Fibroblast of lung (primary cell): Measurements from ENCODE around the gene WWOX.

Source experiments
- EZH2 ChIP-seq: IDR thresholded peaks from 2 replicates; pipeline ENCODE4 v1.5.1; 2012; ENCODE audit warnings: low read length, control low read depth, mild to moderate bottlenecking; ENCODE audit errors: missing control alignments
- TF ChIP-seq, protein P1 (sequence below), 2 donors: IDR thresholded peaks in 1 of 2; conservative IDR thresholded peaks in 1 of 2; 1 replicate in 1 of 2; 2 replicates in 1 of 2; pipeline ENCODE4 v1.5.1; 2011 to 2012; ENCODE audit warnings: low read length in 2 of 2, control low read depth in 1 of 2, inconsistent platforms in 1 of 2, low read depth in 1 of 2, mild to moderate bottlenecking in 1 of 2

DNA sequence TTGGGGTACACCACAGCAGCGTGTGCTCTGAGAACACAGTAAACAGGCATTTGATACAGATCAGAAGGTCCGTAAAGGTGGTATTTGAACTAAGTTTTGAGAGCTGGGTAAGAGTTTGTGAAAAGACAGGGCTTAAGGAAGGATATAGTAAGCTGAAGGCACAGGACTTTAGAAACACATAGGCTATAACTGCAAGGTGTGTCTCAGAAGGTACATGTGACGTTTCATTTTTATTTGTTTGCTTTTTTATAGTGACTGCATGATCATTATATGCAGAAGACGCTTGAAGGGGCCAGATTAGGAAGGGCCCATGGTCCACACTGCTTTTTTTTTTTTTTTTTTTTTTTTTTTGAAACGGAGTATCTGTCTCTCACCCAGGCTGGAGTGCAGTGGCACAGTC is 644.6 kb downstream of the WWOX start:
- TF ChIP-seq, protein P1, sequence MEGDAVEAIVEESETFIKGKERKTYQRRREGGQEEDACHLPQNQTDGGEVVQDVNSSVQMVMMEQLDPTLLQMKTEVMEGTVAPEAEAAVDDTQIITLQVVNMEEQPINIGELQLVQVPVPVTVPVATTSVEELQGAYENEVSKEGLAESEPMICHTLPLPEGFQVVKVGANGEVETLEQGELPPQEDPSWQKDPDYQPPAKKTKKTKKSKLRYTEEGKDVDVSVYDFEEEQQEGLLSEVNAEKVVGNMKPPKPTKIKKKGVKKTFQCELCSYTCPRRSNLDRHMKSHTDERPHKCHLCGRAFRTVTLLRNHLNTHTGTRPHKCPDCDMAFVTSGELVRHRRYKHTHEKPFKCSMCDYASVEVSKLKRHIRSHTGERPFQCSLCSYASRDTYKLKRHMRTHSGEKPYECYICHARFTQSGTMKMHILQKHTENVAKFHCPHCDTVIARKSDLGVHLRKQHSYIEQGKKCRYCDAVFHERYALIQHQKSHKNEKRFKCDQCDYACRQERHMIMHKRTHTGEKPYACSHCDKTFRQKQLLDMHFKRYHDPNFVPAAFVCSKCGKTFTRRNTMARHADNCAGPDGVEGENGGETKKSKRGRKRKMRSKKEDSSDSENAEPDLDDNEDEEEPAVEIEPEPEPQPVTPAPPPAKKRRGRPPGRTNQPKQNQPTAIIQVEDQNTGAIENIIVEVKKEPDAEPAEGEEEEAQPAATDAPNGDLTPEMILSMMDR (conservative IDR thresholded peaks at IDR 0.05 in 1 of 2, IDR thresholded peaks at IDR 0.05 in 1 of 2; ENCODE audit: low read depth in 1 of 2, low read length in 2 of 2) = no peak
- TF ChIP-seq EZH2 = no peak
